GM12891 (cell line): ENCODE data around the gene PHF2.

Source experiments
- DNase-seq: peaks from one replicate; pipeline ENCODE4 v3.0.0; 2011; ENCODE audit warnings: low spot score; ENCODE audit not compliant: insufficient read length
- FAIRE-seq: peaks from 2 replicates; lab custom pipeline; 2011; peaks lifted over from hg19 to GRCh38; lab: Jason Lieb, UNC
- PAX5 ChIP-seq: IDR thresholded peaks from 2 replicates; pipeline ENCODE4 v1.6.1; 2011; ENCODE audit warnings: low read length, moderate library complexity, mild to moderate bottlenecking; ENCODE audit not compliant: insufficient read depth, severe bottlenecking
- POLR2A ChIP-seq: IDR thresholded peaks from 2 replicates; pipeline ENCODE4 v1.6.1; 2011; ENCODE audit warnings: low read depth, low read length, control low read depth
- POLR2AphosphoS5 ChIP-seq: IDR thresholded peaks from 2 replicates; pipeline ENCODE4 v1.6.1; 2011; ENCODE audit warnings: low read depth, low read length, control low read depth
- POU2F2 ChIP-seq: IDR thresholded peaks from 2 replicates; pipeline ENCODE4 v1.6.1; 2011; ENCODE audit warnings: low read depth, mild to moderate bottlenecking, control low read depth, low read length, moderate library complexity
- SPI1 ChIP-seq: IDR thresholded peaks from 2 replicates; pipeline ENCODE4 v1.6.1; 2011; ENCODE audit warnings: low read depth, low read length, control low read depth
- TAF1 ChIP-seq: IDR thresholded peaks from 2 replicates; pipeline ENCODE4 v1.6.1; 2011; ENCODE audit warnings: low read depth, low read length, control low read depth

Gene PHF2

DNA sequence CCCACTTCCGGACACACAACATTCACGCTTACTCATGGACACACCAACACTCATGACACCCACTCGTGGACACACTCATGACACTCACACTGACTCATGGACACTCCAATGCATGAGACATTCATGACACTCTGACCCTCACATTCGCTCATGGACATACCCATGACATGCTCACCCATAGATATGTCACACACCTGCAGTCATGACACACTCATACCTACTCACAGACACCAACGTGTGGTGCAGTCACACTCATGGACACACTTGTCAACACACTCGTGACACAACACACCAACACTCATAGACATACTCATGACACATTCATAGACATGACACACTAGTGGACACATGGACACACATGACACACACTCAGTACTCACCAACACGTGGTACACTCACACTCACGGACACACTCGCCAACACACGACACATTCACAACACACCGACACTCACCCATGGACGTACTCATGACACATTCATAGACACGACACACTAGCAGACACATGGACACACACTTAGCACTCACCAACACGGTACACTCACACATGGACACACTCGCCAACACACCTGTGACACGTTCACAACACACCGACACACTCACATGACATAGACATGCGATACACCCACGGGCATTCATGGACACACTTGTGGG, 73.4 kb downstream of the PHF2 start:
- peak; percentile 84 for FAIRE-seq
- no peak for DNase-seq
- TF ChIP-seq SPI1 (no peak), TAF1 (no peak), POLR2A (no peak), POLR2AphosphoS5 (no peak), PAX5 (no peak), POU2F2 (no peak)

GRCh38 chr9:93650448-93650847, 74.1 kb downstream of the PHF2 start:
- TF ChIP-seq PAX5 (no peak), TAF1 (no peak), POLR2AphosphoS5 (no peak), SPI1 (no peak), POU2F2 (no peak), POLR2A (no peak)
- DNase-seq (no peak), FAIRE-seq (no peak)

DNA sequence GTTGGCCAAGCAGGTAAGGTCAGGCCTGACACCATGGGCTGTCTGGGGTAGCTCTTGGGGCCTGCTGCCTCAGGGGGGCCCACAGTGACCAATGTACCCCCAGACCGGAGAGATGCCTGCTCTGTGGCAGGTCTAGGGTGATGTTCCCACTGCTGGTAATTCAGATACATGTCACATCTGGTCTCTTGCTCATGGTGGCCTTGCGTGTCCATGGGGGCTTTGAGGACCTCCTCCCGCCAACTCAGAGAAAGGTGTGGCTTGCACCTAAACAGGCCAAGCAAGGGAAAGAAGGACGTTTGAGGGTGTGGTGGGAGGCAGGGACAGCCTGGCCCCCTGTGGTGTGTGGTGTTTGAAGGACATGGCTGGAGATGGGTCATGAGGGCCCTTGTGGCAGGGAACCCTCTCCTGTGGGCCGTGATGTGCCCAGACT, 75.2 kb downstream of the PHF2 start:
- DNase-seq = no peak
- no peak for FAIRE-seq

GRCh38 chr9:93652604-93653592, 76.5 kb downstream of the PHF2 start:
- FAIRE-seq (no peak), DNase-seq (no peak)
- TF ChIP-seq SPI1 (no peak), TAF1 (no peak), POU2F2 (no peak), PAX5 (no peak), POLR2A (no peak), POLR2AphosphoS5 (no peak)

More for the DNA sequence above, 75.2 kb downstream of the PHF2 start:
- TF ChIP-seq TAF1 = no peak
- no peak for TF ChIP-seq POLR2AphosphoS5
- no peak for TF ChIP-seq PAX5
- no peak for TF ChIP-seq POLR2A
- no peak for TF ChIP-seq POU2F2
- no peak for TF ChIP-seq SPI1

GRCh38 chr9:93653760-93654159, 77.4 kb downstream of the PHF2 start:
- no peak for TF ChIP-seq POLR2A
- no peak for TF ChIP-seq TAF1
- no peak for TF ChIP-seq POLR2AphosphoS5
- TF ChIP-seq PAX5 = no peak
- TF ChIP-seq POU2F2 = no peak
- TF ChIP-seq SPI1 = no peak
- no peak for DNase-seq
- FAIRE-seq = no peak

DNA sequence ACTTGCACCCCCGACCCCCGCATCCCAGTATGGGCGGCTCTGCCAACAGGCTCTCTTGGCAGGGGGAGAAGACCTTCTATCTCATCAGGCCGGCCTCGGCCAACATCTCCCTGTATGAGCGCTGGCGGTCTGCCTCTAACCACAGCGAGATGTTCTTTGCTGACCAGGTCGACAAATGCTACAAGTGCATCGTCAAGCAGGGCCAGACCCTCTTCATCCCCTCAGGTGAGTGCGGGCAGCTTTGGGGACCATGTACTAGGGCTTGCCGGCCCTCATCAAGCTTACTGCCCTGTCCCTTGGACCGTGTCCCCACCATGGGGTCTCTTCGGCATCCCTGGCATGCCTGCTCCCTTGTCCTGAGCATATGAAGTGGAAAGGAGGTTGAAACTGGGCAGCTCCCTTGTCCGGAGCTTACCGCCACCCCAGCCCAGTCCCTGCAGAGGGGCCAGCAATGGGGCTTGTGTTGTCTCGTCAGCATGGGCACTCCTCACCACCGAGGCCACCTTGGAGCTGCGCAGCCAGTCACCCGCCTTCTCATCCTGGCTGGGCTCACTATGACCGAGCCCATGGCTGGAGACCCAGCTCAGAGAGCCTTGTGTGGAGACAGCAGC, 78.1 kb downstream of the PHF2 start:
- DNase-seq = no peak
- TF ChIP-seq SPI1 (no peak), POU2F2 (no peak), POLR2A (no peak)
- FAIRE-seq = no peak

DNA sequence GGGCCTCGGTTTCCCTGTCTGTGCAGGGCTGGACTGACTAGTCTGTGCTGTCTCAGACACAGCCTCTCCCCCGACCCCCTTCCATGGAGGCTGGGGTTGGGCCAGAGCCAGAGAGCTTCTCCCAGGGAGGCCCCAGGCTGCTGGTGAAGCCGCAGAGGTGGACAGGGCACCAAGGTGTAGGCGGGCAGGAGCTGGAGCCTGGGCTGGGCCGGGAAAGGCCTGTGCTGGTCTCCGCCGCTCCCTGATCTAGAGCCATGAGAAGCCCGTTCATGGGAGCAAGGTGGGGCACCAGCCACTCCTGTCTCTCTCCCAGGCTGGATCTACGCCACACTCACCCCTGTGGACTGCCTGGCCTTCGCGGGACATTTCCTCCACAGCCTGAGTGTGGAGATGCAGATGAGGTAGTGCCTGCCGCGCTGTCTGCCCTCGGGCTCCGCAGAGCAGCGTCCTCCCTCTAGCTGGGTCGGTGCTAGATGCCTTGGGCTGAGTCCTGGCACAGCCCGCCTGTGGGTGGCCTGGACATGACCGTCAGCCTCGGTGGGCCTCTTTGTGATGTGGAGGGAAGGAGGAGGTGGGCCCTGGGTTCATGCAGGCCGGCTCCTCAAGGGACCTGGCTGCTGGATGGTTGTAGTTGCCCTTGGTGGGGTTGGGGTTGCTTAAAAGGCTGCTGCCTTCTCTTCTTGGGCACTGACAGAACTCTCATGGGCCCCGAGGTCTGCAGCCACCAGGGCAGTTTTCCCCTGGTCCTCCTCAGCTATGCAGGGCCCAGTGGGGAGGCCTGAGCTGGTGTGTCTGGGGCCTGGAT, 79.4 kb downstream of the PHF2 start:
- TF ChIP-seq TAF1 = no peak
- no peak for TF ChIP-seq POLR2A
- TF ChIP-seq SPI1 = no peak
- no peak for TF ChIP-seq PAX5
- TF ChIP-seq POU2F2 = no peak
- TF ChIP-seq POLR2AphosphoS5 = no peak
- FAIRE-seq = no peak

GRCh38 chr9:93656426-93657239, 80.2 kb downstream of the PHF2 start:
- FAIRE-seq (no peak), DNase-seq (no peak)
- TF ChIP-seq POU2F2 (no peak), SPI1 (no peak), POLR2AphosphoS5 (no peak), PAX5 (no peak), POLR2A (no peak), TAF1 (no peak)

More for the DNA sequence above, 79.4 kb downstream of the PHF2 start:
- no peak for DNase-seq
